ENCODE data around the gene MSTN. TPM values are rescaled to one million over a fixed set of nuclear protein-coding genes. Genes with fewer than 3 reads are reported as not detected.

MSTN gene
- total RNA-seq, 1 donor from 2014 or later, result 1.4 TPM

- TF ChIP-seq CTCF (conservative IDR thresholded peaks at IDR 0.05), result no peak
- H3K9me3 Mint-ChIP-seq, result peaks cover 7% of the 10 kb centered on the region
- no peak overlapping the region for H3K27ac Mint-ChIP-seq
- H3K27me3 Mint-ChIP-seq, result no peaks in the 10 kb centered on the region
- H3K36me3 Mint-ChIP-seq, result peaks cover 4% of the 10 kb centered on the region
- DNase-seq (ENCODE audit: extremely low spot score, unreplicated experiment), result no peak
- no peak overlapping the region for H3K4me3 Mint-ChIP-seq
- peaks cover 18% of the 10 kb centered on the region for H3K4me1 Mint-ChIP-seq (ENCODE audit: unreplicated experiment)
Measured at GRCh38 chr2:190094316-190094871, 31.9 kb upstream of the MSTN start.

DNA sequence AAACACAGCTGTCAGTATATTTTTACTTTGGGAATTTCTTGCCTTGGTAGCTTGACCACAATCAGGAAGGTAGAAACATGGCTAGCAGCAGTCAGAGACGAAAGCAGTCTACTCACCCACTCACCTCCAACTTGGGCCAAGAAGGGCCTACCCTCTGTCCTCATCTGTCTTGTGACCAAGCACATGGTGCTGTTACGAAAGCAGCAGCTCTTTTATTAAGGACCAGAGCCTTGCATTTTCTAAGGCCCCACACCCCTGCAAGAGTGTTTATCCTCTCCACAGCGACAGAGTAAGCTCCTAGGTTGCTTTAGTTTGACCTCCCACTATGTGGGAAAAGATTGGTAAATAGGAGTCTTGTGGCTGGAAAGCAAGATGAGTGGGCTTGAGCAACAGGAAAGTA is 31.3 kb upstream of the MSTN start:
- DNase-seq (ENCODE audit: extremely low spot score, unreplicated experiment), result no peak
- H3K9me3 Mint-ChIP-seq, result peaks cover 2% of the 10 kb centered on the region
- H3K36me3 Mint-ChIP-seq, result peaks cover 4% of the 10 kb centered on the region
- no peak overlapping the region for H3K4me3 Mint-ChIP-seq
- no peak overlapping the region for H3K27ac Mint-ChIP-seq
- peaks cover 18% of the 10 kb centered on the region for H3K4me1 Mint-ChIP-seq (ENCODE audit: unreplicated experiment)
- H3K27me3 Mint-ChIP-seq, result no peaks in the 10 kb centered on the region
- TF ChIP-seq CTCF (conservative IDR thresholded peaks at IDR 0.05), result no peak

- TF ChIP-seq CTCF (conservative IDR thresholded peaks at IDR 0.05), result no peak
- H3K4me3 Mint-ChIP-seq, result no peak overlapping the region
- peaks cover 18% of the 10 kb centered on the region for H3K4me1 Mint-ChIP-seq (ENCODE audit: unreplicated experiment)
- H3K9me3 Mint-ChIP-seq, result no peaks in the 10 kb centered on the region
- no peaks in the 10 kb centered on the region for H3K27me3 Mint-ChIP-seq
- no peak for DNase-seq (ENCODE audit: extremely low spot score, unreplicated experiment)
- peaks cover 4% of the 10 kb centered on the region for H3K36me3 Mint-ChIP-seq
- H3K27ac Mint-ChIP-seq, result no peak overlapping the region
Measured at GRCh38 chr2:190090148-190090547, 27.6 kb upstream of the MSTN start.

DNA sequence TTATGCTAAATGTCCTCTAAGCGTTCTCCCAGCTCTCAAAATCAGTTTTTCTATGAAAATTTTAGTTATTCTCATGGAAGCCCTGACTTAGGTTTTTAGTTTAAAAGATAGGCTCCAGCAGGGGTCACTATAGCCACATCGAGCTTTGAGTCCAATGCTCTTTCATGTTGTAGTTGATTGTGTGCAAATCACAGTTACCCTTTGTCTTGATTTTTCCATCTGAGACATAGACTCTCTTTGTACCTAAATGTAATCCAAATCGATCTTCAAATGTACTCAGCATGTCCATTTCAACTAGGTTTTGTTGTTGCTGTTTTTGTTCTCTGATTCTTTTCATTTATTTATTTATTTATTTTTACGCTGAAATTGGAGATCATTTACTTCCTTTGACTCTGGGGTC is 26.4 kb upstream of the MSTN start:
- no peak for DNase-seq (ENCODE audit: extremely low spot score, unreplicated experiment)
- no peak overlapping the region for H3K4me3 Mint-ChIP-seq

GRCh38 chr2:190084704-190085103 is 22.2 kb upstream of the MSTN start:
- Mint-ChIP-seq H3K9me3 (no peaks in the 10 kb centered on the region), H3K4me1 (ENCODE audit: unreplicated experiment) (no peaks in the 10 kb centered on the region), H3K36me3 (no peaks in the 10 kb centered on the region), H3K27ac (no peak overlapping the region), H3K4me3 (no peak overlapping the region), H3K27me3 (no peaks in the 10 kb centered on the region)
- TF ChIP-seq CTCF (conservative IDR thresholded peaks at IDR 0.05), result no peak
- no peak for DNase-seq (ENCODE audit: extremely low spot score, unreplicated experiment)

More for the DNA sequence above, 26.4 kb upstream of the MSTN start:
- Mint-ChIP-seq H3K27ac (no peak overlapping the region), H3K27me3 (no peaks in the 10 kb centered on the region), H3K36me3 (no peaks in the 10 kb centered on the region), H3K4me1 (ENCODE audit: unreplicated experiment) (peaks cover 11% of the 10 kb centered on the region), H3K9me3 (no peaks in the 10 kb centered on the region)
- peak; percentile 87 for TF ChIP-seq CTCF (conservative IDR thresholded peaks at IDR 0.05)

DNA sequence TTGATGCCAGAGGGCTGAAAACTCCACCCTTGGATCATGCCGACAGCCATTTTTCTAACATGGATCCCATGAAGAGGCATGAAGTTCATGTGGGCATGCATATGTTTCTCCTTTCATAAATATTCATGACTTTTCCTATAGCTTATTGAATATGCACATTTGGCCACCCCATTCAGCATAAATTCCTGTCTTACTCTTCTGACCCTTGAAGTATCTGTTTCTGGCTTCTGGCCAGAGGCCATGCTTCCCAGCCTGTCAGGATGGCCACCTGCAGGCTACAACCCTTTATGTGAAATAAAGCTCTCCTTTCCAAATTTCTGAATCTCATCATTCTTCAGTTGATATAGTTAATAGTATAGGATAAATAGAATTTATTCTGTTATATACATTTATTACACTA is 19.6 kb upstream of the MSTN start:
- no peak for DNase-seq (ENCODE audit: extremely low spot score, unreplicated experiment)
- H3K4me3 Mint-ChIP-seq, result no peak overlapping the region
- H3K9me3 Mint-ChIP-seq, result no peaks in the 10 kb centered on the region
- no peaks in the 10 kb centered on the region for H3K27me3 Mint-ChIP-seq
- TF ChIP-seq CTCF (conservative IDR thresholded peaks at IDR 0.05), result no peak
- H3K27ac Mint-ChIP-seq, result no peak overlapping the region
- H3K4me1 Mint-ChIP-seq (ENCODE audit: unreplicated experiment), result no peaks in the 10 kb centered on the region
- H3K36me3 Mint-ChIP-seq, result no peaks in the 10 kb centered on the region

All from type B pancreatic cell (in vitro differentiated cells).